Activated CD4-positive, CD25-positive, alpha-beta regulatory T cell (primary cell): ENCODE results near the gene PACS1.
"Not testable (repeated sequence)": the region's sequence is repeated elsewhere in the genome, so short reads cannot be mapped to it uniquely, and the experiment has no call there.

Experiments
- DNase-seq, 4 experiments: peaks; one replicate each; lab custom pipeline; 2025; lab: John Stamatoyannopoulos, UW

PACS1 gene

GRCh38 chr11:66275396-66275795 lies 205.3 kb downstream of the PACS1 start:
- no peak for DNase-seq

GRCh38 chr11:66275984-66276612 lies 206.0 kb downstream of the PACS1 start:
- DNase-seq, result no peak

- DNase-seq, result not testable (repeated sequence)
Measured at GRCh38 chr11:66276619-66277018, 206.5 kb downstream of the PACS1 start.

- DNase-seq, result not testable (repeated sequence)
Measured at GRCh38 chr11:66277064-66277463, 207.0 kb downstream of the PACS1 start.

- peak in 1 of 4 experiments; percentile 38 for DNase-seq
Measured at GRCh38 chr11:66277471-66278362, 207.6 kb downstream of the PACS1 start, which contains the start of gene CNIH2. Gene CNIH2, plus strand, starts transcription at chr11:66278175. Its CDS starts 282 bp downstream, at chr11:66278457.

DNA sequence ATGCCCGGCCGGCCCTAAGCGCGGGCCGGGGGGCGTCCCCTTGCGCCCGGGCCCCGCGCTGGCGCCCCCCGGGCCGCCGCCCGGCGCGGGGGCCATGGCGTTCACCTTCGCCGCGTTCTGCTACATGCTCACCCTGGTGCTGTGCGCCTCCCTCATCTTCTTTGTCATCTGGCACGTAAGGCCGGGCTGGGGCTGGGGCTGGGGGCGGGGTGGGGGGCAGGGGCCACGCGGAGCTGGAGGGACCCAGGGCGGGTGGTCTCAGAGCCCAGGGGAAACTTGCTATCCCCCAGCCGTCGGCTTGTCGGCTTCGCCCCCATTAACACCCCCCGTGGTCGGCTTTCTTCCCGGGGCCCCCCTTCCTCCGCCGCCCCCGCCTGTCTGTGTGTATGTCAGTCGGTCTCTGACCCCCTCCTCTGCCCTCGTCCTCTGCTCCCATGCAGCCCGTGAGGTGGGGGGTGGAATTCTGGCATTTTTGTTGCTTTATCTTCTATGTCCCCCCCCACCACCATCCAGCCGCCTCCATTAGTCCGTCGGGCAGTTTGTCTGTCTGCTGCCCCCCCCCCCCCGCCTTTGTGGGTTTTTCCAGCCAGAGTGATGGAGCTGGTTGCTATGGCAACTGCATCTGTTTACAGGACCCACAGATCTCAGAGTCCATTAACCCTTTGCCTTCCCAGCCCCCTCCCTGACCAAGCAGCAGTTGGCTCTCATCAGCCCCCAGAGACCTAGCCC lies 208.5 kb downstream of the PACS1 start:
- DNase-seq, result no peak

GRCh38 chr11:66279092-66279734 lies 209.1 kb downstream of the PACS1 start:
- no peak for DNase-seq

DNA sequence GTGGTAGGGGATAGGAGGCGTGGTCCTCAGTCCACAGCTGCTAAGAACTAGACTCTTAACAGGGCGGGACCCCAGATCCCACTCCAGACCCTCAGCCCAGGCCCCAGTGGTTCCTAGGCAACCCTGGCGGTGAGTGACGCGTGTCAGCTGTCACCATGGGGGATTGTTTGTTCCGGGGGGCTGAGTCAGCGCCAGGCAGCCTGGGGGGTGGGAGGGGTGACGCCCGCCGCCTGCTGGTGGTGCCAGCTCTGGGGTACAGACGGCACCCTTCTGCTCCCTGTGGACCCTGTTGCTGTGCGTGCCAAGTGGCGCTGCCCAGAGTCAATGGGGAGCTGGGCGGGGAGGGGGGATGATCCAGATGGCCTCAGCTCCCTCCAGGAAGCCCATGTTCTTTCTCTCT lies 210.4 kb downstream of the PACS1 start:
- no peak for DNase-seq

- no peak for DNase-seq
Measured at GRCh38 chr11:66281001-66281400, 210.9 kb downstream of the PACS1 start.

DNA sequence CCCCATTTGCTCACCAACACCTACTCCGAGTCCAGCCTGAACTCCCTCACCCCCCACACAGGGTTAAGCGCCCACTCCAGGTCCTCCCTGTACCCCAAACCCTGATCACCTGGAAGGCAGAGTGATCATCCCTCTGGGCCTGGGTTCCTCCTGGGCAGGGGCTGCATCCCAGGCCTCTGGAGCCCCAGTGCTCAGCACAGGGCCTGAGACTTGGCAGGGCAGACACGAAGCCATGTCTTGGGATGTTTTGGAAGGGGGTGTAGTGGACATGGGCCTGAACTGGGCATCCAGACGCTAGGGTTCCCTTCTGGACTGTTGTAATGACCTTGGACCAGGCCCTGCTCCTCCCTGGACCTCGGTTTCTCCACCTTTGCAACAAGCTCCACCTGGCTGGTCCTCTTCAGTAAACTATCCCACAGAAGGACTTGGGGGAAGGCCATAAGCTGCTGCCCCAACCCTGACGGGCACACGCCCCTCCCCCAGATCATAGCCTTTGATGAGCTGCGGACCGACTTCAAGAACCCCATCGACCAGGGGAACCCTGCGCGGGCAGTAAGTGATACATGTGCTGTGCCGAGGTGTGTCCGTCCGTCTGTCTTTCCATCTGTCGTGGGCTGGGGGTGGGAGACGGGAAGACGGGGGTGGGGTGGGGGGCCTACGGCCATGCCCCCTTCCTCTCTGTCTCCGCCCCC lies 211.8 kb downstream of the PACS1 start:
- DNase-seq, result no peak

DNA sequence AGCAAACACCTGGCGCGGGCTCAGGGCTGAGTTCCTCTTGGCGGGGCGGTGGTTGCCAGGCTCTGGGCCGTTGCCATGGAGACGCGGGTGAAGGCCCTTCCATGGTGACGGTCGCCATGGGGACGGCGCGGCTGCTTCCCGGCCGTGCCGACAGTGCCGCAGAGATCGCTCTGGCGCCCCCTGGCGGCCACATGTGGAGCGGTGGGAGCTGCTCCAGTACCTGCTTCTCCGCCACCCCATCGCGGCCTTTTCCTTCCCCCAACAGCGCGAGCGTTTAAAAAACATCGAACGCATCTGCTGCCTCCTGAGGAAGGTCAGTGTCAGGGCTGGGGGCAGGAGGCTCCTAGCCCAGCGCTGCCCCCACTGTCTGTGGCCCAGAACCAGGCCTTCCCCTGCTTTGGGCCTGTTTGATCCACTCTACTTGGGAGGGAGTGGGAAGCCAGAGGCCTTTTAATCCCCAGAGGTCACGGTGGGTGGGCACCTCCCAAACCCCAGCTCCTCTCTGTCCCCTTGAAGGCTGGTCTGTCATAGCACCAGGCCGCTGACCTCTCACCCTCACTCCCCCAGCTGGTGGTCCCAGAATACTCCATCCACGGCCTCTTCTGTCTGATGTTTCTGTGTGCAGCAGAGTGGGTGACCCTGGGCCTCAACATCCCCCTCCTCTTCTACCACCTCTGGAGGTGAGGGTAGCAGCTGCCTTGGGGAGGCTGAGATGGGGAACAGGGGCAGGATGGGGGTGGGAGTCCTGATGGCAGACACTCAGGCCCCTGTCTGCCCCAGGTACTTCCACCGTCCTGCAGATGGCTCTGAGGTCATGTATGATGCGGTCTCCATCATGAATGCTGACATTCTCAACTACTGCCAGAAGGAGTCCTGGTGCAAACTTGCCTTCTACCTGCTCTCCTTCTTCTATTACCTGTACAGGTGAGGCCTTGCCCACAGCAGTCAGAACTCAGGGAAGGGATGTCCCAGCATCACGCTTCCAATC lies 212.7 kb downstream of the PACS1 start:
- DNase-seq, result peak; percentile 95 to 100 (median 98)

GRCh38 chr11:66283461-66284105 lies 213.5 kb downstream of the PACS1 start:
- no peak for DNase-seq

DNA sequence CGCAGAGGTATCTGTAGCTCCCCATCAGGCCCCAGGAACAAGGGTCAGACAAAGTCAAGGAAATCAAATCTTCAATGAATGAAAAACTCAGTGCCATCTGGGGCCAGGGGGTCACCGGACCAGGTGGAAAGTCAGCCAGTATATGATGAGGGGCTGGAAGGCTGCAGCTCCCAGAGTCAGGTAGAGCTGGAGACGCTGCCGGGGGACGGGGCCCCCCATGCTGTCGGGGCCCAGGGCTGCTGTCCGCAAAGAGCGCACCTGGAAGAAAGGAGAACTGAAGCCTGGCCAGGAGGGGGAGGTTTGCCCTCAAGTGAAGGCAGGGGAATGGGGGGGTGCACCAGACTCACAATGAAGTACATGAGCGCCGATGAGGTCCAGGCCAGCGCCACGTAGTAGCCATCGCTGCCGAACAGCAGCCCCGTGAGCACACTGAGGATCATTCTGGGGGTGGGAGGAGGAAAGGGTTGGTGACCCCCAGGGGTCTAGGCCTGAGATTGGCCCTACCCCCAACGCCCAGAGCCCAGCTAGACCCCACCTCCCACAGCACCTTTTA lies 214.5 kb downstream of the PACS1 start:
- DNase-seq, result no peak

- no peak for DNase-seq
Measured at GRCh38 chr11:66285250-66285947, 215.3 kb downstream of the PACS1 start.

DNA sequence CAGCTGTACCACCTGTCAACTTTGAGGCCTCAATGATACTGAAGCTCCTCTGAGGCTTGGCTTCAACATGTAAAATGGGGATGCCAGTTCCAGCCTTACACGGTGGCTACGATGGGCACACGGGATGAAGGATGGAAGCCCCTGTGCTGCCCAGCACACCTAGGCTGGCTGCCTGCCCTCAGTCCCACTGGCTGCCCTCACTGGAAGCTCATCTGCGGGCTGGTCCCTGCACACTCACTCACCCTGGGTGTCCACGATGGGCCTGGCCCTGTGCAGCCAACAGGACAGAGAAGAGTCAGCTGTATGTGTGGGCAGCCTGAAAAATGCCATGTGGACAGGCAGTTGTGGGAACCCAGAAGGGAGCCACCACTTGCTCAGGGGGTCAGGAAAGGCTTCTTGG lies 216.6 kb downstream of the PACS1 start:
- DNase-seq, result no peak

- DNase-seq, result no peak
Measured at GRCh38 chr11:66287211-66287888, 217.3 kb downstream of the PACS1 start.

DNA sequence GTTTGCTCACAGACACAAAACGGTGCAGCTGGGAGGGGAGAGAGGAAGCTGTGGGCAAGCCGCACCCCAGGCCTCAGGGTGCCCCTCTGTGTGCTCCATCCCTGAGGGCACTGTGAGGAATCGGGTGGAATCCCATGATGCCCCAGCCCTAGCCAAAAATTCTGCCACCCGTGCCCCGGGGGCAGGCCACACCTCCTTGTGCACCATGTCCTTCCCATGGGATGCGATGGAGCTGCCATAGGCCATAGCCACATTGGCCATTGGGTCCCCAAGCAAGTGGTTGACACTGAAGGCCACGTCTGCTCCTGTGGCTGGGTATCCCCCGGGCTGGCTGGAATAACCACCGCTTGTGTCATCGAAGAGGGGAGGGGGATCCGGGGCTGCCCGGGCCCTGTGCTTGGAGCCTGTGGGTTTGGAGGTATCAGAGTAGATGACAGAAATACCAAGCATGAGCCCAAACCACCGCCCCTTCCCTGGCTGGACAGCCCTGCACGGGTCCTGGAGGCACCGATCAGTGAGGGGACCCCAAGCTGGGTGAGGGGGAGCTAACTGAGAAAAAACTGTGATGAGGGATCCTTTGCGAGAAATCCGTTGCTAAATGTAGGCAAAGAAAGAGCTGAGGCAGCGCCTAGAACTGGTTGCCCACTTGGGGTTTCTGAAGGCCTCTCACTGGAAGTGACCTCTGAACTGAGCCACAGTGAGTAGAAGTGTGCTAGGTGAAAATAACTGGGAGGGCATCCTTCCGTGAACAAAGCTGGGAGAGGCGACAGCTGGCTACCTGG lies 218.0 kb downstream of the PACS1 start:
- DNase-seq, result no peak
